Skeletal muscle cell (primary cell): ENCODE data around the gene DDX39B.
"Not testable (repeated sequence)": the region's sequence is repeated elsewhere in the genome, so short reads cannot be mapped to it uniquely, and the experiment has no call there.

Experiments
- DNase-seq: peaks from one replicate; pipeline ENCODE4 v3.0.0-alpha.2; 2010; ENCODE audit warnings: low read depth
- H3K4me3 ChIP-seq: 2 replicates; pipeline ENCODE4 v1.5.1; 2011; ENCODE audit warnings: low read depth, mild to moderate bottlenecking, control low read depth, low read length, moderate library complexity

The DDX39B gene

GRCh38 chr6:31557443-31558317 is 15.9 kb upstream of the DDX39B start:
- DNase-seq, result no peak
- no peak overlapping the region for H3K4me3 ChIP-seq

- no peak overlapping the region for H3K4me3 ChIP-seq
- DNase-seq, result no peak
These were observed 14.5 kb upstream of the DDX39B start for GRCh38 chr6:31556307-31556706.

- not testable (repeated sequence) for DNase-seq, H3K4me3 ChIP-seq
These were observed 9.6 kb upstream of the DDX39B start for GRCh38 chr6:31551371-31551770.

- no peak for DNase-seq
- H3K4me3 ChIP-seq, result peak overlapping the region; percentile 60
These were observed 6.7 kb upstream of the DDX39B start for GRCh38 chr6:31548544-31548873.

- no peak for DNase-seq
- peak overlapping the region; percentile 60 for H3K4me3 ChIP-seq
These were observed 6.1 kb upstream of the DDX39B start for GRCh38 chr6:31547727-31548543.

- DNase-seq, result peak; percentile 95
- peak within 1 kb of the TSS; percentile 60 for H3K4me3 ChIP-seq
These were observed 5.3 kb upstream of the DDX39B start, which contains the start of gene NFKBIL1 for GRCh38 chr6:31546958-31547726. Gene NFKBIL1 (plus strand): TSS chr6:31547608. CDS start chr6:31547695, 87 bp downstream.

- peak within 1 kb of the TSS; percentile 60 for H3K4me3 ChIP-seq
- peak; percentile 90 for DNase-seq
These were observed 4.6 kb upstream of the DDX39B start, which contains the start of gene ATP6V1G2 for GRCh38 chr6:31546339-31546957. Gene ATP6V1G2 (minus strand): TSS chr6:31546608. CDS start chr6:31546559, 49 bp downstream.

GRCh38 chr6:31545291-31545690 is 3.5 kb upstream of the DDX39B start:
- no peak overlapping the region for H3K4me3 ChIP-seq
- no peak for DNase-seq

- DNase-seq, result no peak
- H3K4me3 ChIP-seq, result no peak overlapping the region
These were observed 2.9 kb upstream of the DDX39B start for GRCh38 chr6:31544676-31545075.

- H3K4me3 ChIP-seq, result no peak overlapping the region
- no peak for DNase-seq
These were observed 1.8 kb upstream of the DDX39B start for GRCh38 chr6:31543639-31544038.

- peak overlapping the region; percentile 66 for H3K4me3 ChIP-seq
- DNase-seq, result no peak
These were observed 645 bp downstream of the DDX39B start for GRCh38 chr6:31541059-31541657.

- H3K4me3 ChIP-seq, result peak overlapping the region; percentile 66
These were observed 1.2 kb downstream of the DDX39B start for GRCh38 chr6:31540640-31541039.

GRCh38 chr6:31538805-31539400 is 2.9 kb downstream of the DDX39B start:
- no peak for DNase-seq
- peak overlapping the region; percentile 66 for H3K4me3 ChIP-seq

More at GRCh38 chr6:31540640-31541039, 1.2 kb downstream of the DDX39B start:
- no peak for DNase-seq

- H3K4me3 ChIP-seq, result no peak overlapping the region
- no peak for DNase-seq
These were observed 6.1 kb downstream of the DDX39B start for GRCh38 chr6:31535538-31536324.

- no peak for DNase-seq
- H3K4me3 ChIP-seq, result no peak overlapping the region
These were observed 7.2 kb downstream of the DDX39B start for GRCh38 chr6:31534521-31535040.

GRCh38 chr6:31534011-31534410 is 7.8 kb downstream of the DDX39B start:
- no peak overlapping the region for H3K4me3 ChIP-seq
- no peak for DNase-seq

GRCh38 chr6:31533455-31533841 is 8.4 kb downstream of the DDX39B start:
- DNase-seq, result no peak
- H3K4me3 ChIP-seq, result no peak overlapping the region
